Pulmonary artery endothelial cell (primary cell): ENCODE results near the gene FAM133A. TPM values are rescaled to one million over a fixed set of nuclear protein-coding genes. Genes with fewer than 3 reads are reported as not detected.

Experiments
- DNase-seq: peaks from one replicate; pipeline ENCODE4 v3.0.0-alpha.2; 2011; ENCODE audit warnings: low read depth, low spot score
- total RNA-seq: library from RNA; depleted of rRNA; stranded (reverse); fragments of >200 nt; gene quantifications from 2 replicates; pipeline ENCODE4 v1.2.3, GENCODE V29; 2014

FAM133A gene
- total RNA-seq = not detected in 2 replicates

DNA sequence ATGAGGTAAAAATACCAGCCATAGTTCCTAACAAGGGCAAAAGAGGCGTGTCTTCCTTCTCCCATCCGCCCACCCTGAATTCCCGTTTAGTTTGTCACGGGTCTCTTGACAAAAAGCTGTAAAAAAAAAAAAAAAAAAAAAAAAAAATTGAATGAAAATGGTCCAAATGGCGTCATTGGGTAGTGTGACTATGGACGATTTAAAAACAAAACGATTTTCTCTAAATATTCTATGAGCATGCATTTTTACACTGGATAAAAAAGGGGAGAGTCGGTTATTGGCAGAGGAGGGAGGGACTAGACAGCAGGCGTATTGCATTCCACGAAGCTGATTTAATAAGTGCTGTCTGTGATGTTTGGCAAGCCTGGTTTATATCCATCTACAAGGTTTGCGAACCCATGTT lies at the start of gene FAM133A:
TSS of gene FAM133A (plus strand) at position 338 of the 403 bp plus-strand sequence. CDS start 35,214 bp downstream, outside the sequence.
- no peak for DNase-seq

DNA sequence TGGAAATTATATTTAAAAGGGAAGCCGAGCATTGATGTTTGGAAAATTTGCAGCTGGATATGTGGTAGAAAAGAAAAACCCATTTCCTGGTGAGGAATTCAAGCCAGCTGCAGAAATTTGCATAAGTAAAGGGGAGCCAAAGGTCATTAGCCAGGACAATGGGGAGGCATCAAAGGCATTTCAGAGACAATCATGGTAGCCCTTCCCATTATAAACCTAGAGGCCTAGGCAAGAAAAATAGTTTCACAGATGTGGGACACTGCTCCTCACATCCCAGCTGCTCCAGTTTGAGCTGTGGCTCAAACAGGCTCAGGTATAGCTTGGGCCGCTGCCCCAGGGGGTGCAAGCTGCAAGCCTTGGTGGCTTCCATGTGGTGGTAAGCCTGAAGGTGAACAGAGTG lies 36.4 kb upstream of the FAM133A start:
- DNase-seq = no peak

DNA sequence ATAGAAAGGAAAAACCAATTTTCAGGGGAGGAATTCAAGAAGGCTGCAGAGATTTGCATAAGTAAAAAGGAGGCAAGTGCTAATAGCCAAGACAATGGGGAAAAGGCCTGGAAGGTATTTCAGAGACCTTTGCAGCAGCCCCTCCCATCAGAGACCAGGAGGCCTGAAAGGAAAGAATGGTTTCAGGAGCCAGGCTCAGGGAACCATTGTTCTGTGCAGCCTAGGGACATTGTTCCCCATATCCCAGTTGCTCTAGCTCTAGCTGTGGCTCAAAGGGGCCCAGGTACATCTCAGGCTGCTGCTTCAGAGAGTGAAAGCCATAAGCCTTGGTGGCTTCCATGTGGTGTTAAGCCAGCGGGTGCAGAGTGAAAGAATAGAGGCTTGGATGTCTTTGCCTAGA lies 24.6 kb upstream of the FAM133A start:
- no peak for DNase-seq

DNA sequence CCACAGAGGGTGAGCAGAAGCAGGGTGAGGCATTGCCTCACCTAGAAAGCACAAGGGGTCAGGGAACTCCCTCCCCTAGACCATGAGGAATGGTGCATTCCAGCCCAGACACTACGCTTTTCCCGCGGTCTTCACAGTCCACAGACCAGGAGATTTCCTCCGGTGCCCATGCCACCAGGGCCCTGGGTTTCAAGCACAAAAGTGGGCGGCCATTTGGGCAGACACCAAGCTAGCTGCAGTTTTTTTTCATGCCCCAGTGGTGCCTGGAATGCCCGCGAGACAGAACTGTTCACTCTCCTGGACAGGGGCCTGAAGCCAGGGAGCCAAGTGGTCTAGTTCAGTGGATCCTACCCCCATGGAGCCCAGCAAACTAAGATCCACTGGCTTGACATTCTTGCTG lies 13.4 kb upstream of the FAM133A start:
- DNase-seq = no peak

DNA sequence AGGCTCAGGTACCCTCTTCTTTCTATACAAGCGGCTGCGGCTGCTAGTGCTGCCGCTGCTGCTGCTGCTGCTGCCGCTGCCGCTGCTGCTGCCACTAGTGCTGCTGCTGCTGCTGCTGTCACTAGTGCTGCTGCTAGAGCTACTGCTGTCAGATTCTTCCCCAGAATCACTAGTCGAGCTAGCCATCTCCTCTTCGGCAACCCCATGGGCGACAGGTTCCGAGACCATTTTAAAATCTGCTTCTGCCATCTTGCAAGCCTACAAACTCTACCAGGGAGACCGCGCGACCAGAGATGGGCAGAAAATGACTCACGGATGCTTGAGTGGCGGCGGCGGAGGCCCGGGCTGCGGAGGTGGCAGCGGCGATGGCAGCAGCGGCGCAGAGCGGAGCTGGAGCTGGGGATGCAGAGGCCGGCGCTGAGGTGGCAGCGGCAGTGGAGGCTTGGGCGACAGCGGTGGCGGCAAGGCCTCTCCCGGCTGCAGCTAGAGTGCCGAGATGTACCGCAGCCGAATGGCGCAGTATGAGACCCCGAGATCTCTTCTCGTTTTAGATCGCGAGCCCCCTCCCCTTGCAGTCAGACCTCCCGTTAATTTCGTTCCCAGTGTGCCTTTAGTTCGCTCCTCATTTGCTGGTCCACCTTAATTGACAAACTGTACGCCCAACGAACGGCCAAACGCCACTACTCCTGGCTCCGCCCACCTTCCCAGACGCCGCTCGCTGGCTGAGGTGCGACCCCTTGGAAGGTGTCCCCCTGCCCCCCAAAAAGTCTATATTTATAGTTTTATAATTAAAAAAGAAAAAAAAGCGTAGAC lies 744 bp upstream of the FAM133A start, which contains the start of gene NAP1L3:
TSS of gene NAP1L3 (minus strand) at position 523 of the 813 bp plus-strand sequence. CDS start at position 249, 274 bp downstream.
- no peak for DNase-seq

DNA sequence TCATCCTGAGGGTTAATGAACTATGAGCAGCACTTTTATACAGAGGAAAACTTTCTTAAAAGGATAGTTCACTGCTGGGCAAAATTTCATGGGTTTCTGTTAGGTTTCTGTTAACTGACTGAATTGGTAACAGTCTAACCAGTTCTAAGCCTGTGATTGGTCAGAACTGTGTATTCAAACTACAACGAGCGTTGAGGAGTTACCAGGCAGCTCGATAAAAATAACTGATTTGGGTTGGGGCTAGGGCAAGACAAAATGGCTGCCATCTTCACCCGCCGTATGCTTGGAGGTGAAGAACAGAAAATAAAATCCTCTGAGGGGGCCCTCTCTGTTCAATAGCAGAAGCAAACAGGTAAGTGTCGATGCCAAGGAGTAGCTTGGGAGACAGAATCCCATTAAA lies 22.0 kb downstream of the FAM133A start:
- no peak for DNase-seq

DNA sequence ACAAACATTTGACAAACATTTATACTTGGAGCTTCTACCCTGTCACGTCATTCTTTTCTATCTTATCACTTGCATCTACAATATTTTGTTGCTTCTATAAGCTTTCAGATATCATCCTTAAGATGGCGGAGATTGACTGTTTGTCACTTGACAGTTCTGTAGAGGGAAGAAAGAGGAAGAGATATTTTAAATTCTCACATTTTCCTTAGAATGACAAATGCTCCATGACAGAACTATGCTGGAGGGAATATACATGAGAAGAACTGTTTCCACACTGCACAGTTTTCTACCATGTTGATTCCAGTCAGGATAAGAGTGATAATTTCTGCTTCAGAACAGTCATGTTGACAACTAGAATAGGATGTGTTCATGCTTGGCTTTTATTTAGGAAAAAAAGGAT lies 29.7 kb downstream of the FAM133A start:
- DNase-seq = no peak

DNA sequence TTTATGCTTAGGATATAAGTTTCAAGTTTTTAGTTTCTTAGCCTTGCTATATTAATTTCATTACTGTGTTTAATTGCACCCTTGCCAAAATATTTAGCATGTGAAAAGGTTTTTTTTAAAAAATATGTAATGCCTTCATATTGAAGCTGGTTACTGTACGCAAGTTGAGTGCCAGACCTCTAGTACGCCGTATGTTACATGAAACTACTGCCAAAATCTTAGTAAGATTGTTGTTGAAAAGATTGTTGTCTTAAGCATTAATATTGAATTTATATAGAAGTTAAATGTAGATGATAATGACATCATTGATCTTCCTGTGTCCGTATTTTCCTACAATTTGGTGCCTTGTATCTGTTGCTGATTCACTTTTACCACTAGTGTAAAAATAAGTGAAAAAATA lies 37.1 kb downstream of the FAM133A start:
- DNase-seq = no peak

DNA sequence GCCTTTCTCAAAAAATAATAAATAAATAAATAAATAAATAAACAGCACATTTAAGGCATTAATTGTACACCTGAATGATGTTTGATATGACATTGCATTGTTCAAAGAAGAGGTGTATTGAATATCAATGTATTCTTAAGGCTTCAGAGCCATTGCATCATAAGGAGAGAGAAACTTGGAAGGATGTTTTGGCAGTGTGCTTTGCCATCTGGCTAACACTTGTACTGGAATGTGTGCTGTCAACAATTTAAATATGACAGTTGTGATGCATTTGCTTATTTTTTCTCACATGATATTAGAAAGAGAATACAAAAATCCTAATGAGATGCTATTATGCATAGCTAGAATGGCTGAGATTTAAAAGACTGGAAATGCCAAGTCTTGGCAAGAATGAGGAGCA lies 67.8 kb downstream of the FAM133A start:
- no peak for DNase-seq

DNA sequence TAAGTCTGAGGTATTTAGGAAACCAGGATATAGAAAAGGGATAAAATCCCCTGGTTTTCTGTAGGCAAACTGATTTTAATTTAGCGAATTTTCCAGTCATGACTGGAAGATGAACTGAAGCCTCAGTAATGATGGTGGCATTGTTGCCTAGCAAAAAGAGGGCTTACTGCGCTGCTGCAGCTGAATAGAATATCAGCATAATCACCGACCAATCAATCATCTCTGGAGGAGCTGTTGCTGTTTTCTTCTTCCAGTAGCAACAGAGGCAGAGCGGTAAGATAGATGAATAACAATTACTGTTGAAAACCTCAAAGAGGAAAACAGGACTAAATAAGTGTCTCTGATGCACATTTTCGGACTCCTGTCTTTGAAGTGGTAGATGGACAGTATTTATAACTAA lies 86.2 kb downstream of the FAM133A start:
- DNase-seq = no peak

Other genes starting within 250 kb of the FAM133A start
- 0.11 and 0.13 TPM in 2 replicates for gene NAP1L3, start 628 bp upstream of the FAM133A start, total RNA-seq